Measurements from ENCODE around the gene CCDC93. TPM values are rescaled to one million over a fixed set of nuclear protein-coding genes. Genes with fewer than 3 reads are reported as not detected.
"Not testable (repeated sequence)": the region's sequence is repeated elsewhere in the genome, so short reads cannot be mapped to it uniquely, and the experiment has no call there.

The CCDC93 gene
- polyA plus RNA-seq, 2 of the 4 experiments (the other 2 are of a cell fraction): 14.4 to 17.8 TPM

- TF ChIP-seq HOXA7 (CRISPR knock-in tag; IDR thresholded peaks at IDR 0.05): no peak
- TF ChIP-seq SMC3 (IDR thresholded peaks at IDR 0.05): no peak
Measured at GRCh38 chr2:117933884-117934354, 80.0 kb downstream of the CCDC93 start (continued).

- ChIA-PET POLR2A (no interaction called here), CTCF (interaction anchor here (2.1 kb wide), 1 partner anchor 71 kb away, joined by 4 read pairs; no protein-coding TSS in a partner anchor)
- WGBS (ENCODE audit: missing lambda C conversion rate): 90% methylated on average over 7 of the region's 7 CpGs
- no peaks in the 10 kb centered on the region for H3K4me1 ChIP-seq
- DNase-seq (ENCODE audit: low read depth in 1 of 2, low spot score in 1 of 2): no peak
- TF ChIP-seq FOSB (CRISPR knock-in tag; IDR thresholded peaks at IDR 0.05) (no peak), BCL3 (IDR thresholded peaks at IDR 0.05) (no peak), HOXB5 (CRISPR knock-in tag; IDR thresholded peaks at IDR 0.05) (no peak), ZFP36 (IDR thresholded peaks at IDR 0.05; ENCODE audit: borderline replicate concordance, partially characterized antibody) (no peak), PBX3 (IDR thresholded peaks at IDR 0.05) (no peak), SMC3 (IDR thresholded peaks at IDR 0.05) (no peak)
- H3K27ac ChIP-seq: no peak overlapping the region
- no peak overlapping the region for H3K4me2 ChIP-seq
- FAIRE-seq: no peak
- H3K4me3 ChIP-seq: no peak overlapping the region
- ATAC-seq: no peak
- no peaks in the 10 kb centered on the region for H3K9me3 ChIP-seq
Measured at GRCh38 chr2:117931978-117932377, 81.9 kb downstream of the CCDC93 start.

- Histone ChIP-seq H3K4me3 (no peak overlapping the region), H3K4me2 (no peak overlapping the region), H3K4me1 (no peaks in the 10 kb centered on the region), H3K9me3 (no peaks in the 10 kb centered on the region), H3K27ac (no peak overlapping the region)
- FAIRE-seq: no peak
- DNase-seq (ENCODE audit: low read depth in 1 of 2, low spot score in 1 of 2): no peak
- CTCF ChIA-PET: interaction anchor here (2.1 kb wide), 1 partner anchor 72 kb away, joined by 4 read pairs; no protein-coding TSS in a partner anchor
- WGBS (ENCODE audit: missing lambda C conversion rate): 84% methylated on average over 4 of the region's 4 CpGs
- no peak for ATAC-seq
- no peak for TF ChIP-seq CEBPB (IDR thresholded peaks at IDR 0.05)
- TF ChIP-seq RAD21 (conservative IDR thresholded peaks at IDR 0.05 in 1 of 2, IDR thresholded peaks at IDR 0.05 in 1 of 2): no peak
- no peak for TF ChIP-seq GATA3 (IDR thresholded peaks at IDR 0.05; ENCODE audit: borderline replicate concordance)
- TF ChIP-seq SMC3 (IDR thresholded peaks at IDR 0.05): no peak
- TF ChIP-seq ZFP36 (IDR thresholded peaks at IDR 0.05; ENCODE audit: borderline replicate concordance, partially characterized antibody): no peak
- TF ChIP-seq USF2 (IDR thresholded peaks at IDR 0.05): no peak
- POLR2A ChIA-PET: no interaction called here
Measured at GRCh38 chr2:117931266-117931665, 82.6 kb downstream of the CCDC93 start.

GRCh38 chr2:117930775-117931174 is 83.1 kb downstream of the CCDC93 start:
- no peak for TF ChIP-seq MAZ (IDR thresholded peaks at IDR 0.05; ENCODE audit: borderline replicate concordance, low read depth, low read length)
- no peak for TF ChIP-seq POLR2A (IDR thresholded peaks at IDR 0.05; ENCODE audit: low read length)
- Histone ChIP-seq H3K4me1 (no peaks in the 10 kb centered on the region), H3K4me2 (no peak overlapping the region), H3K9me3 (no peaks in the 10 kb centered on the region), H3K27ac (no peak overlapping the region), H3K4me3 (no peak overlapping the region)
- FAIRE-seq: no peak
- ChIA-PET CTCF (no interaction called here), POLR2A (no interaction called here)
- 93% methylated on average over 4 of the region's 4 CpGs for WGBS (ENCODE audit: missing lambda C conversion rate)
- no peak for ATAC-seq
- DNase-seq (ENCODE audit: low read depth in 1 of 2, low spot score in 1 of 2): no peak

- CTCF ChIA-PET: interaction anchor here (1.9 kb wide), 1 partner anchor 80 kb away, joined by 4 read pairs; no protein-coding TSS in a partner anchor
- ATAC-seq; H3K4me2 ChIP-seq; DNase-seq (ENCODE audit: low read depth in 1 of 2, low spot score in 1 of 2); H3K4me1 ChIP-seq; FAIRE-seq; H3K9me3 ChIP-seq; H3K4me3 ChIP-seq; H3K27ac ChIP-seq; POLR2A ChIA-PET: not testable (repeated sequence)
- 100% methylated on average over 7 of the region's 9 CpGs for WGBS (ENCODE audit: missing lambda C conversion rate)
Measured at GRCh38 chr2:117923471-117923870, 90.4 kb downstream of the CCDC93 start.
